Posterior cingulate gyrus (tissue), 11 donors: Measurements from ENCODE around the gene DDN.
A peak's percentile ranks its signal among the peaks of the same experiment; 100 is the strongest.

ENCODE experiments used
- DNase-seq, 10 donors: peaks; one replicate each; pipeline versions ENCODE4 v3.0.0 to v3.0.0-alpha.2; 2020 to 2021; ENCODE audit warnings: mixed read lengths in 3 of 10
- intact Hi-C: fragments of 100-400 bp; cut with DNase I; formaldehyde crosslinking; loops from one replicate; pipeline ENCODE4 v1.15.1; 2023

DDN gene

DNA sequence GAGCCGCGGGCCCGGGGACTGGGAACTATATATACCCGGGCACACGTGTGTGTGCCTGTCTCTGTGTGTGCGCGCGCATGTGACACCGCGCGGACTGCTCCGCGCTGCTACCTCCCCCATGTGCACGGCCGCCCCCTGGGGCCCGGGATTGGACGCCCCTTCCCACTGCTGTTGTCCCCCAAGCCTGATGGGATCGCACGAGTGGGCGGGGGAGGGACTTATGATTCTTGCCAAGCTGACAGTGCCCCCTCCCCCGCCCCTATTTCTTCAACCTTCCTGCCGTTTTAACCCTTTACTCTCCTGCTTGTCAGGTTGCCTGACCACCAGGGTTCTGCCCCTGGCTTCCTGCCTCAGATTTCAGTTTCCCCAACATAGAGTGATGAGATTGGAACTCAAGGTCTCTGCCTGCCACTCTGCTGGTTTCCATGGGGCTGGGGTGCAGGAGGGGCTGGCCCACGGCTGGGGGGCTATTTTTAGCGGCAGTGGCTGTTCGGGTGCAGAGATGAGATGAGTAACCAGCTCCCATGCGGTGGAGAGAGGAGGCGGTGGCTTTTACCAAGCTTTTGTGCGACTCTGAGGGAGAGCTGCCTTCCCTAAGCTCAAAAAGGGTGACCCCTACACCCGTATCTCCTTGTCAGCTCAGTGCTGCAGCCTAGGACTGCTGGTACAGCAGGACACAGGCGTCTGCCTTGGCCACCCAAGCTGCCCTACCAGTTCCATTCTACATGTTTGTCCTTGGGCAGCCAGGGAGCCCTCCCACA, at the start of gene DDN:
DDN (minus strand) TSS at position 5 of the 761 bp plus-strand sequence. CDS start 88 bp downstream, outside the sequence.
- peak in 8 of 10 donors; percentile 54 to 96 (median 76) for DNase-seq
- intact Hi-C loops: no loop called here

DNA sequence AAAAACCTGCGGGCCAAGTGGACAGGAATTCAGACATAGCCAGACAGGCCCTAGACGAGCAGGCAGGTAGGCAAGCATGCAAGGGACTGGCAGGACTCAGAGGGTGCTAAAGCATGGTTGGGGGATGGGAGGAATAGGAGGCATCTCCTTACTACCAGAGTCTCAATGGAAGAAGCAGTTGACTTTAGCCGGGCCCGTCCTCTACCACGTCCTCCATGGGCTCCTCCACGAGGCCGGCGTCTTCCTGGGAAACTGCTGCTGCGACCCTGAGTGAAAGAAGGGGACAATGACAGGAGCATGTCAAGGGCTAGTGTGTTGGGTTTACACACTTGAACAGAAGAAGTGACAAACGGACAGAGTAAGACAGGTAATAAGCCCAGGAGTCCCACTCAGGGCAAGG, 49.8 kb upstream of the DDN start:
- intact Hi-C loops: no loop called here
- DNase-seq: peak in 1 of 10 donors; percentile 25

DNA sequence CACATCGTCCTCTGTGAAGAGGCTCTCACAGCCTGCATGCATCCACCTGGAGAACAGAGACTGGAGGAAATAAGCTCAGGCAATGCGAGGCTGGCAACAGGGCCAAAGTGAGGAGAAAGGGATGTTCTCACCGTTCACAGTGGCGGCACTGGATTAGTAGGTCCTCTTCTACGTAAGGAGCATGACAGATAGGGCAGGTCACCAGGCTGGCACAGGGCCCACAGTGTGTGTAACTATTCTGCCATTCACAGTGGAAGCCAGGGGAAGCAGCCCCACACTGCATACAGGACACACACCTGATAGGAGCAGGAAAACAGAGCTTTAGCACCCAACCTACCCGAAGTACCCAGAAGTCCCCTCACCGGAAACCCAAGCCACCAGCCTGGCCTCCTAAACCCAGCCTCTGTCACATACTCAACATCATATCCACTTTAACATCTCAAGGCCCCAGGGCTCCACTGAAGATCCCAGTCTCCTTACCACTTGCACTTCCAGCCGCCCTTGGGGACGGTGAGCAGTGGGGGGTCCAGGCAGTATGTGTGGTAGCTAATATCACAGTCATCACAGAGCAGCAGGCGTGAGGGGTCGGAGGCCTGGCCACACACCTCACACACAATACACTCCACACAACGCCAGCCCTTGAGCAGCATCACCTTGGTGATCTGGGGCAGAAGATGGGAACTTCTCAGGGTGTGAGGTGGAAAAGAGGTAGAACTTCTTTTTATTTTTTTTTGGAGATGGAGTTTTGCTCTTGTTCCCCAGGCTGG, 47.1 kb upstream of the DDN start:
- intact Hi-C loops: no loop called here

DNA sequence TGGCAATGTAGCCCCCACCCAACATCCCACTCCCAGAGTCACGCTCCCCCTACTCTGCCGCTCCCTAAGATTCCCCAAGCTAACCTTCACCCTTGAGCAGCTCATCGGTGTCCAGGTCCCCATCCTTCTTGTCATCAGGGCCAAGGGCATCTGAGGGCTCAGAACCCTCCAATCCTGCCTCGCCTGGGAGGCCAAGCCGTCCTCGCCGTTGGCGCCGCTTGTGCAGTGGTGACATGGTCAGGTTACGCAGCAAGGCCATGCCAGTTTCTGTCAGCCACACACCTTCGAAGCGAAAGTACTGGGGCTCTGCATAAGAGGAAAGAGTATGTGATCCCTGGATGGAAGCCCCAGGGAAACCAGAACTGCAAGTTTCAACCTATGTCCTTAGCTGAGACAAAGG, 45.5 kb upstream of the DDN start:
- intact Hi-C loops: no loop called here
- peak in 2 of 10 donors; percentile 27 to 52 for DNase-seq

More for the DNA sequence above, 47.1 kb upstream of the DDN start:
- DNase-seq: peak in 2 of 10 donors; percentile 55 to 75

DNA sequence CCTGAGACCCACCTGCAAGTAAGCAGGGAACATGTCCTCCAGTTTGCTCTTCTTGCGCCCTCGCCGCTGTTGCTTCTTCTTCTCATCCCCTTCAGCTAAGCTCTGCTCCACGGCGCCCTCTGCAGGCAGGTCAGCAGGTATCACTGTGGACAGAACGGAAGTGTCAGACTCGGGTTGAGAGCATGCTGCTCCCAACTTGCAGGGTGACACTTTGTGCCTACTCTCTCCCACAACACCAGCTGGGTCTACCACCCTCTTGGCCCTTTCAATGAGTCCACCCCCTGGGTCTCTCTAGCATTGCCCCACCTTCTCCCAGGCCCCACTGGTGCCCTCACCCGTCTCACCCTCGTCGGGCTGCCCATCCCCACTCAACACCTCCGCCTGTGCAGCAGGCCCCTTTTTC, 44.7 kb upstream of the DDN start:
- intact Hi-C loops: no loop called here
- DNase-seq: peak in 8 of 10 donors; percentile 59 to 94 (median 73)

DNA sequence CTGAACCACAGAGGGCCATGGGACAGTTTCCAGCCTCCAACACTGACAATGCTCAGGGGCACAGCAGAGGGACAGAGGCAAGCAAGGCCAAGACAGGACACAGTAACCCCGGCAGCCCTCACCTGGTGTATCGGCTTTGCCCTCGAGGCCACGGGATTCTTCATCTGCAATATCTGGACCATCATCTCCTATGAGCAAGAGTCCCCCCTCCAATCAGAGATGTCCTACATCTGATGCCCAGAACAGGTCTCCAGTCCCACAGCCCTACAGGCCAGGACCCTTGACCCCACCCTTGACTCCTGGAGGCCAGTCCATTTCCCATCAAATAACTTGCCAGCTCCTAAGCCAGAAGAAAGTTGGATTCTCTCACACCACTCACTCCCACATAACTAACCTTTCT, 44.1 kb upstream of the DDN start:
- peak in 2 of 10 donors; percentile 50 to 74 for DNase-seq
- intact Hi-C loops: no loop called here

DNA sequence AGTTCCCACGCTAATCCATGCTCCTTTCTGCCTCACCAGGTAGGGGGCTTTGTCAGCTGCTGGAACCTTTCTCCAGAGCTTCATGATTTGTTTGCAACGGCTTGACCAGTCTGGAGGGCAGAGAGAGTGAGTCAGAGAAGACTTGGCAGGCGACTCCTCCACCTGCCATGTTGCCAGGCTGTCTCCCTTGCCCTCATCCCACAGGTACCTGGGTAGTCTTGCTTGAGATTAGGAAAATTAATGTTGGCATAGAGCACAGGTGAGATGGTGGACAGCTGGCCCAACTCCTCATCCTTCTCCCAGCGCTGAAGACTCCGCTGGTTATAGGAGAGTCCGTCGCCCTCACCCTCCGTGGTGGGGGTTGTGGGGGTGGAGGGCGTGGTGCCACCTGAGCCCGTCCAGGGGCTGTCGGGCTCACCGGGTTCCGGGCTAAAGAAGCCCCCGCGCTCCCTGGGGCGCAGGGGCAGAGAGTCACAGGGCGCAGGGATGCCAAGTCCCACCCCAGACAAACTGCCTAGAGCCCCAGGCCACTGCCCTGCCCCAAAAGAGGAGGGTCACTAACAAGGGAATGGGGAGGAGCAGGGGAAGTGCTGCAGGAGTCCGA, 42.8 kb upstream of the DDN start:
- intact Hi-C loops: no loop called here
- DNase-seq: peak in 3 of 10 donors; percentile 47 to 69 (median 55)

DNA sequence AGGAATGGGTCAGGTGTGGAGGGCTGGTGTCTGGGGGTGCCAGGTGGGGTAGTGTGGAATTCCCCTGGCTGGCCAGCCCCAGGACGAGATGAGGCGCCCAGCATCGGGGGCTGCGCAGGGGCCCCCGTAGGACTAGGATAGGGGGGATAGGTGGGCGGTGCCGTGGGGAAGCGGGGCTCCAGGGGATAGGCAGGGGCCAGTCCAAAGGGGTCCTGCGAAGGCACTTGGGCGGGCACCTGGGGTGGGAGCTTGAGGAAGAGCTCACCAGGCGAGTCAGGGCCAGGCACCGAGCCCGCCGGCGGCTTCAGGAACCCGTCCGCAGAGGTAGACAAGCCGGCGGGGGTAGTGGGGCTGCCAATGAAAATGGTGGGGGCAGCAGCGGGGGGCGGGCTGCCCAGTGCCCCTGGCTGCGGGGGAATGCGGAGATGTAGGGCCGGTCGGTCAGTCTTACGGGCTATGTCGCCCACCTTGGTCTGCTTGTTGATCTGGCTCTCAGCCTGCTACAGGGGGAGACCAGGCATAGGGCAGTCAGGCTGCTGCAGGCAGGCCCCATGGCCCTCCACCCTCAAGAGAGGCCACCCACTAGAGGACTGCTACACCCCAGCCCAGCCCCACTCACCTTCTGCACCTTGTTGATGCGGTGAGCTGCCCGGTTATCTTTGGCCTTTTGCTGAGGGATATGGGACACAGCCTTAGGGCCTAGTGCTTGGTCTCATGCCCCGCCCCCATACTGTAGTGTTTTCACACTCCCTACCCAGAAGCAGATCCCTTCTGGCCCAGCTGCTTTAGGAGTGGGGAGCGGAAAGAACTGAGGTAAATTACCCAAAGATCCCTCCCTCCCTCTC, 42.1 kb upstream of the DDN start:
- peak in 3 of 10 donors; percentile 57 to 73 (median 64) for DNase-seq
- intact Hi-C loops: no loop called here

DNA sequence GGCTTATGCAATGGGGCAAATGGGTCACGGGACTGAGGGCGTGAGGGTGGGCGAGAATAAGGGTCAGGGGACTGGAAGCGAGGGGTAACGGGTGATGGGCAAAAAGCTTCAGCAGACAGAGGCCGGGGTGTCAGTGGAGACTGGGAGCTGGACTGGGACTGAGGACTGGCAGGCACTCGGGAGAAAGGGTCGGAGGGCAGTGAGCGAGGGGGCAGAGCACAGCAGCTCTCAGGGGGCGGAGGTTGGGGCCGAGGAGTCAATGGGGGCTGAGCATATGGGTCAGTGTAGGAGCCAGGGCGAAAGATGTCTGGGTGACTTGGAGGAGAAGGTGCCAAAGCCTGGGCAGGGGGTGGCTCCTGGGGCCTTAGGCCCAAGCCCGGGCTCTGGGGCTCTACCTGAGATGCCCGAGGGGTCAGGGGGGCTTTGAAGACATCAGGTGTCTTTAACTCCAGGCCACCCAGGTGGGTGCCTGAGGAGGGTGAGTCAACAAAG, 41.2 kb upstream of the DDN start:
- peak in 3 of 10 donors; percentile 39 to 71 (median 69) for DNase-seq
- intact Hi-C loops: no loop called here

DNA sequence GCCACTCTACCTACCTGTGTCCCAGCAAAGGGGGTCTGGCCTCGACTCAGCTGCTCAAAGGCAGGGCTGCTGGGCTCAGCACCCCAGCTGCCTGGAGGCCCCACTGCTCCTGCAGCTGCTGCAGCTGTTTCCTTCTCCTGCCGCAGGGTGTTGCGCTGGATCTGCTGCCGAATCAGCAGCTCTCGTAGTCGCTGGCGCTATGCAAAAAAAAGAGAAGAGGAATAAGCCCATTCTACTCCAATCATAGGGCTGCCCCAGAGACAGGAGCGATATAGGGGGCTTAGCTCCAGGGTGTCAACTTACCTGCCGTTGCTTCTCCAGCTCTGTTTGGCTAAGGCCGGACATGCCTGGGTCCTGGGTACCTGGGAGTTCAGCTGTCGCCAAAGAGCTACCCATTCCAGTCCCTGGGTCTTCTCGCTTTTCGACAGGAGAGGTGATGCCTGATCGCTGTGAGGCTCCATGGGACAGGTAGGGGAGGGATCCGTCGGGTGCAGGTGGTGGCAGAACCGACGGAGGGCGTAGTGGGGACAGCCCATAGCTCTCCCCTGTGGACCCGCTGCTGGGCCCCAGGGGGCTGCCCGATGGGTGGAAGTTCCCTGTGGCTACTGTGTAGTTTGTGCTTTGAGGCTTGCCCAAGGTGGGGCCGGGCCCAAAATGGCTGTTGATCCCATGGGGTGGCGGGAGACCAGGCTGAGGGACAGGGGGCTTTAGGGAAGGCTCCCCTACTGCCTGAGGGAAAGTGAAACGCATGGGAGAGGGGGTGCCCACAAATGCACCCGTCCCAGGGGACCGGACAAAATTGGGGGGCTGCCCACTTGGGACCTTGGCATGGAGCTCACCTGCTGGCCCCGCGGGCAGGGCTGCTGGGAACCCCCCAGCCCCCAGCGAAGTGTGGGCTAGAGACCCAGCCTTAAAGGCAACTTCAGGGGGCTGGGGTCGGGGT, 40.5 kb upstream of the DDN start:
- intact Hi-C loops: no loop called here
- DNase-seq: peak in 3 of 10 donors; percentile 46 to 74 (median 67)

DNA sequence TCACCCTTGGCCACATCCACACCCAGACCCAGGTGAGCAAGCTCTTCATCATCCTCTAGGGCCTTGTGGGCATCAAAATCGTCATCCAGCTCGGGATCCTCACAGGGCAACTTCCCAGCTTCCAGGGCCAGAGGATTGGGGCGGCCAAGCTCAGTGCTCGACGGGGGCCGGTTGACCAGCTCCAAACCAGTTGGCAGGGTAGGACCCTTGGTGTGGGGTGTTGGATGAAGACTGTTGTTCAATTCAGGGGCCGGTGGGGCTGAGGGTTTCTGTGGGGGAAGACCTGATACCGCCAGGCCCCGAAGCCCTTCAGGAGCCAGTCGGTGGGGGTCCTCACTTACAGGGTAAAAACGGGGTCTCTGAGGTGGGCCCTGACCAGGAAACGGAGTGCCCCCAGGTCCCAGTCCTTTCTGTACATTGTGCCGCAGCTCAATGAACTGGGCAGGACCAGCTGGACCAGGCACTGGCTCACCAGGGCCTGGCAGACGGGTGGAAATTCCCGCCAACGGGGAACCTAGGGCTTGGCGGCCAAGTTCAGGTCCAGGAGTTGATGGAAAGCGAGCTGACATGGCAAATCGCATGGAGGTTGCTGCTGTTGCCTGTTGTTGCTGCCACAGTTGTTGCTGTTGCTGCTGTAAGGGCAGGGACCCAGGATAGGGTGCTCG, 39.2 kb upstream of the DDN start:
- DNase-seq: peak in 2 of 10 donors; percentile 66 to 78
- intact Hi-C loops: no loop called here

DNA sequence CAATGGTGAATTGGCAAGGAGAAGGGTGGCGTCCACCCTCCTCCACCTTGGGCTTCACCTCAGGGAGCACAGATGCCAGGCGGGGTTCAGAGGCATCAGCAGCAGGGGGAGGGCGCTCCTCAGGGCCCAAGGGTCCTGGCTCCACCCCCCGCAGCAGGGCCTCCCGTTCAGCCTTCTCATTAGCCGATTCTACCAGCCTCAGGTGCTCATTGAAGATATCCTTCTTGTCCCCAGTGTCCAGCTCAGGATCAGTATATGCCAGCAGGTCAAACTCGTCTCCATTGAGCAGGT, 38.7 kb upstream of the DDN start:
- no peak for DNase-seq
- intact Hi-C loops: no loop called here

DNA sequence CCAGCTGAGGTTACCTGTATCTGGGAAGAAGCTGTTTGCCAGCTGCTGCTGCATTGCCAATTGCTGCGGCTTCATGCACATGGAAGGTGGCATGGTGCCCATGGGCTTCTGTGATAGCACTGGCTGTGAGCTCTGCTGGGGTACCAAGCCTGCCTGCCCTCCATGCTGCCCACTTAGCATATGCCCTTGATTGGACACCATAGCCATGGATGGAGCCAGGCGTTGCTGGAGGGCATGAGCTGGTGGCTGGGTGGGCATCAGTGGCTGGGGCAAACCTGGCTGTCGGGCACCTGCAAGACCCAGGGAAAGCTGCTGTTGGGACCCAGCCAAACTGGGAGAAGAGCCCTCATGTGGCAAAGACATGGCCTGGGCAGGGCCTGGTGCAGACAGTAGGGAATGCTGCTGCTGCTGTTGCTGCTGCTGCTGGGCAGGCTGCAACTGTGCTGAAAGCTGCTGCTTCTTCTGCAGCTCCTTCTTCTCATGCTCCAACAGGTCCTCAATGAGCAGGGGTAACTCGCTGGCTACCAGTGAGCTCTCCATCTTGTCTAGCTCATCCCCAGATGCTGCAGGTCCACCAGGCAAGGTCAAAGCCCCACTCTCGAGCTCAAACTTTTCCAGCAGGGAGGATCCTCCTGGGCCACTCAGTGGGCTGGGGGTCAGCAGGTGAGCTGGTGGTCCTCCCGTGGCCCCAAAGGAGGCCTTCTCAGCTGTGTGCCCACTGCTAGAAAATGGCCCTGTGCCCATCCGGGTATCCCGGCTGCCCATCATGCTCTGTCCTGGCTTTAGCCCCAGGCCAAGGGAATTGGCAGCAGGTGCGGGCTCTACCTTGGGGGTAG, 38.2 kb upstream of the DDN start:
- DNase-seq: peak in 2 of 10 donors; percentile 59 to 75

DNA sequence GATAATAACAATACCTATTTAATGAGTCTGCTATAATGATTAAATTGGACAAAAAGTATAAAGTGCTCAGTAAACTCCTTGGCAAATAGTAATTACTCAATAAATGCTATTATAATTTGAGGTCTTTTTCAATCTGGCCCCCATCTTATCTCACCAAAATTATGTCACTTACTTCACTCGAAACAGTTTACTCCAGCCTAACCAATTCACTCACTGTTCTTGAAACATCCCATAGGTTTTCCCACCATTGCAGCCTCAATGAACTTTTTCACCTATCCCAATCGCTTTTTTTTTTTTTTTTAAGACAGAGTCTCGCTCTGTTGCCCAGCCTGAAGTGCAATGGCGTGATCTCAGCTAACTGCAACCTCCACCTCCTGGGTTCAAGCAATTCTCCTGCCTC, 36.9 kb upstream of the DDN start:
- no peak for DNase-seq
- intact Hi-C loops: no loop called here

More for the DNA sequence above, 38.2 kb upstream of the DDN start:
- intact Hi-C loops: no loop called here

DNA sequence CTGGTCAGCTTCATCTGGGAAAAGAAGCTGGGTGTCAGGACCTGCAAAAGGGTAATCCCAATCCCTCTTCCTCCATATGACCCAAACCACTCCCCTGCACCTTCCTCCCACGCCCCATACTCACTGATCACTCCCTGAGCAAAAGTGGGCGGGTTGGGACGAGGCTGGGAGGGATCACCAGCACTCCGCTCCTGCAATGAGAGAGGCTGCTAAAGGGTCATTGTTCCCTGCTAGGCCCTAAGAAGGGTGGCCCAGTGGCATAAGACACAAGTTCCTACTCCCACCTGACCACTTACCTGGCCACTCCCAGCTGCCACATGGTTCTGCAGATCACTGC, 35.1 kb upstream of the DDN start:
- intact Hi-C loops: no loop called here
- DNase-seq: no peak

DNA sequence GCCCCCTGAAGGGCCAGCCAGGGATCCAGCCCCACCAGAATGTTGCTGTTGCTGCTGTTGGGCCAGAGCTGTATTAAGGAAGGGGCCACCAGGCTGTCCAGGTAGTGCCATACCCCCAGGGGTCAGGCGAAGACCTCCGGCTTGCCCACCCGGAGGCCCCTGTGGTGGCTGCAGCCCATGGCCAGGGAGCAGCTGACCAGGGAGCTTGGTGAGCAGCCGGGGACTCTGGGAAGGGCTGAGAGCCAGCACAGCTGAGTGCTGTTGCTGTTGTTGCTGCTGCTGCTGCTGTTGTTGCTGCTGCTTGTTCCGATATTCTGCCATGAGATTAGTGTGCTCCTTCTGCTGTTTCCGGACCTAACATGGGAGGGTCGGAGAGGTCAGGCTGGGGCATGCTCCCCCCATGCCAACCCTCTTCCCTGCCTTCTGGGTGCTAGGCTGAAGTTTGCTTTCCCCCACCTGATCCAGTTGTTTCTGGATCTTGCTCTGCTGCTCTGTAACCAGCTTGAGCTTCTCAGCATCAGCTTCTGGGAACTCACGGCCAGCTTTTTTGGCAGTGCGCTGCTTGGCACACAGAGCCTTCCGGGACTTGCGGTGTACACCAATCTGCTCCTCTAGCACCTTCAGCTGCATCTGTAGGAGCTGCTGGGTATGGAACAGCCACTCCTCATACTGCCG, 34.6 kb upstream of the DDN start:
- peak in 9 of 10 donors; percentile 40 to 94 (median 65) for DNase-seq
- intact Hi-C loops: no loop called here
